IMR-90 (cell line): ENCODE data around the gene PVALEF. TPM values are rescaled to one million over a fixed set of nuclear protein-coding genes. Genes with fewer than 3 reads are reported as not detected.

Source experiments
- ATAC-seq: fragments of 200-7000 bp; cut with Tn5 transposase; 2 replicates; pipeline ENCODE4 v1.9.1; 2020; ENCODE audit warnings: low read depth, mild to moderate bottlenecking, moderate library complexity
- BruUV-seq: library from RNA; stranded (reverse); fragments of 400-500 nt; replicated peaks from 2 replicates; lab custom pipeline; 2021; lab: Mats Ljungman, UMichigan
- CTCF ChIA-PET: fragments of 300-600 bp; formaldehyde crosslinking; extraction: SDS; loops from one replicate; lab custom pipeline; 2021; ENCODE audit warnings: antibody characterized with exemption; lab: Yijun Ruan, JAX
- POLR2A ChIA-PET: fragments of 300-600 bp; sonication (Branson Sonifier 250); formaldehyde crosslinking; loops from one replicate; lab custom pipeline; 2022; ENCODE audit warnings: antibody characterized with exemption; ENCODE audit not compliant: unreplicated experiment; lab: Charles Lee
- DNase-seq: peaks from one replicate; pipeline ENCODE4 v3.0.0; 2013
- H2AFZ ChIP-seq: replicated peaks from 2 replicates; pipeline ENCODE3; 2013; ENCODE audit warnings: low read length, mild to moderate bottlenecking; ENCODE audit not compliant: poor library complexity
- H2AK5ac ChIP-seq: 2 replicates; pipeline ENCODE4 v1.6.1; 2013; ENCODE audit warnings: low read depth, low read length, inconsistent platforms
- H2AK9ac ChIP-seq: replicated peaks from 2 replicates; pipeline ENCODE3; 2013; ENCODE audit warnings: mild to moderate bottlenecking, low read depth, low read length, moderate library complexity; ENCODE audit not compliant: poor library complexity
- H2BK120ac ChIP-seq: 2 replicates; pipeline ENCODE4 v1.6.1; 2013; ENCODE audit warnings: low read depth, low read length, inconsistent platforms
- H2BK15ac ChIP-seq: 3 replicates; pipeline ENCODE4 v1.6.1; 2013; ENCODE audit warnings: low read depth, low read length, inconsistent platforms
- H2BK20ac ChIP-seq: 2 replicates; pipeline ENCODE4 v1.6.1; 2013; ENCODE audit warnings: low read depth, mild to moderate bottlenecking, inconsistent platforms, low read length, moderate library complexity
- H2BK5ac ChIP-seq: 2 replicates; pipeline ENCODE4 v1.6.1; 2013; ENCODE audit warnings: mild to moderate bottlenecking, low read depth, low read length, inconsistent platforms; ENCODE audit not compliant: poor library complexity, severe bottlenecking
- H3K14ac ChIP-seq: replicated peaks from 2 replicates; pipeline ENCODE4 v1.6.1; 2013; ENCODE audit warnings: low read depth, low read length, inconsistent platforms
- H3K18ac ChIP-seq: 2 replicates; pipeline ENCODE4 v1.6.1; 2013; ENCODE audit warnings: low read depth, low read length, control low read depth
- H3K23ac ChIP-seq: 2 replicates; pipeline ENCODE4 v1.6.1; 2013; ENCODE audit warnings: low read depth, low read length, inconsistent platforms
- H3K27ac ChIP-seq: 2 replicates; pipeline ENCODE4 v1.5.1; 2013; ENCODE audit warnings: mild to moderate bottlenecking, control low read depth, low read length; ENCODE audit not compliant: insufficient read depth
- H3K27me3 ChIP-seq: 2 replicates; pipeline ENCODE4 v1.6.1; 2013; ENCODE audit warnings: low read length; ENCODE audit not compliant: control insufficient read depth, insufficient read depth
- H3K36me3 ChIP-seq: 2 replicates; pipeline ENCODE4 v1.6.1; 2013; ENCODE audit warnings: low read length, mixed read lengths; ENCODE audit not compliant: control insufficient read depth, insufficient read depth
- H3K4ac ChIP-seq: 2 replicates; pipeline ENCODE4 v1.6.1; 2013; ENCODE audit warnings: low read depth, low read length, inconsistent platforms
- H3K4me1 ChIP-seq: 2 replicates; pipeline ENCODE4 v1.6.1; 2013; ENCODE audit warnings: low read length, mixed read lengths; ENCODE audit not compliant: control insufficient read depth, insufficient read depth
- H3K4me2 ChIP-seq: 2 replicates; pipeline ENCODE4 v1.6.1; 2013; ENCODE audit warnings: low read depth, mild to moderate bottlenecking, control low read depth, low read length, moderate library complexity
- H3K4me3 ChIP-seq: 2 replicates; pipeline ENCODE4 v1.5.1; 2013; ENCODE audit warnings: low read depth, mild to moderate bottlenecking, control low read depth, low read length, moderate library complexity; ENCODE audit not compliant: insufficient read depth
- H3K56ac ChIP-seq: 2 replicates; pipeline ENCODE4 v1.6.1; 2013; ENCODE audit warnings: low read length, inconsistent platforms; ENCODE audit not compliant: insufficient read depth; ENCODE audit errors: extremely low read depth
- H3K79me1 ChIP-seq, 2 experiments: 2 replicates each; pipeline ENCODE4 v1.6.1; 2013; ENCODE audit warnings: low read length in 2 of 2, inconsistent platforms in 1 of 2, low read depth in 1 of 2
- H3K9ac ChIP-seq: 2 replicates; pipeline ENCODE4 v1.6.1; 2013; ENCODE audit warnings: low read depth, low read length, control low read depth
- H3K9me1 ChIP-seq: 2 replicates; pipeline ENCODE4 v1.6.1; 2013; ENCODE audit warnings: low read length, inconsistent platforms; ENCODE audit not compliant: insufficient read depth
- H3K9me3 ChIP-seq: 2 replicates; pipeline ENCODE4 v1.6.1; 2013; ENCODE audit warnings: low read length; ENCODE audit not compliant: control insufficient read depth, insufficient read depth
- H4K20me1 ChIP-seq: 2 replicates; pipeline ENCODE4 v1.6.1; 2013; ENCODE audit warnings: low read length, inconsistent platforms; ENCODE audit not compliant: insufficient read depth
- H4K5ac ChIP-seq: 2 replicates; pipeline ENCODE4 v1.6.1; 2013; ENCODE audit warnings: mild to moderate bottlenecking, low read depth, low read length, control low read depth
- H4K8ac ChIP-seq, 2 experiments: 2 replicates each; pipeline ENCODE4 v1.6.1; 2013; ENCODE audit warnings: low read depth in 2 of 2, low read length in 2 of 2, control low read depth in 1 of 2, inconsistent platforms in 1 of 2
- H4K91ac ChIP-seq: 2 replicates; pipeline ENCODE4 v1.6.1; 2013; ENCODE audit warnings: low read depth, low read length, inconsistent platforms; ENCODE audit not compliant: insufficient read depth
- BHLHE40 ChIP-seq: fragments of 150-350 bp; IDR thresholded peaks from 2 replicates; pipeline ENCODE4 v1.6.1; 2016; ENCODE audit warnings: mild to moderate bottlenecking, low read depth, low read length
- CHD1 ChIP-seq: IDR thresholded peaks from 2 replicates; pipeline ENCODE4 v1.6.1; 2012; ENCODE audit warnings: low read depth, low read length, improper control_type of control experiment
- MAZ ChIP-seq: IDR thresholded peaks from 2 replicates; pipeline ENCODE4 v1.6.1; 2012; ENCODE audit warnings: low read depth, mild to moderate bottlenecking, low read length, improper control_type of control experiment, moderate library complexity, borderline replicate concordance
- MXI1 ChIP-seq: IDR thresholded peaks from 2 replicates; pipeline ENCODE4 v1.6.1; 2012; ENCODE audit warnings: low read depth, mild to moderate bottlenecking, low read length, moderate library complexity, borderline replicate concordance
- POLR2A ChIP-seq: IDR thresholded peaks from 2 replicates; pipeline ENCODE4 v1.6.1; 2012; ENCODE audit warnings: mild to moderate bottlenecking, low read depth, low read length
- RAD21 ChIP-seq: IDR thresholded peaks from 2 replicates; pipeline ENCODE4 v1.6.1; 2012; ENCODE audit warnings: low read length, improper control_type of control experiment
- RFX5 ChIP-seq: IDR thresholded peaks from 2 replicates; pipeline ENCODE4 v1.8.0; 2012; ENCODE audit warnings: low read depth, mild to moderate bottlenecking, low read length, moderate library complexity
- USF2 ChIP-seq: fragments of 150-350 bp; IDR thresholded peaks from 2 replicates; pipeline ENCODE4 v1.6.1; 2017; ENCODE audit warnings: mild to moderate bottlenecking, antibody characterized with exemption, low read length, low read depth
- WGBS, 2 experiments: methylation state at CpG; one replicate each; pipeline versions ENCODE4 v1.1.5 to v1.1.7; 2013; ENCODE audit warnings: missing lambda C conversion rate in 2 of 2; ENCODE audit not compliant: insufficient read length in 1 of 2; ENCODE audit errors: extremely low coverage in 2 of 2; 5-methylcytosine and 5-hydroxymethylcytosine counted together
- dilution Hi-C: fragments of 300-500 bp; cut with HindIII; formaldehyde crosslinking; loops from one replicate; pipeline ENCODE4 v1.14.3; 2018; ENCODE audit warnings: low sequenced_read_pairs; ENCODE audit not compliant: unreplicated experiment
- in situ Hi-C: fragments of 300-500 bp; cut with MboI; formaldehyde crosslinking; loops from 3 replicates; pipeline ENCODE4 v1.14.3; 2019; ENCODE audit warnings: low sequenced_read_pairs, inconsistent platforms, mixed read lengths
- intact Hi-C: fragments of 100-400 bp; cut with micrococcal nuclease; formaldehyde crosslinking; loops from 2 replicates; pipeline ENCODE4 v1.10.0; 2022
- polyA plus RNA-seq, 3 experiments: library from polyadenylated mRNA; depleted of rRNA; stranded (reverse); fragments of >200 nt; gene quantifications; 2 replicates each; pipeline ENCODE4 v1.2.3, GENCODE V29; 2012; ENCODE audit warnings: low replicate concordance in 1 of 3
- total RNA-seq: library from RNA; depleted of rRNA; stranded (reverse); fragments of >200 nt; gene quantifications from 2 replicates; pipeline ENCODE4 v1.2.3, GENCODE V29; 2012

Gene PVALEF
- total and polyA plus RNA-seq, 2 of the 4 experiments (the other 2 are of a cell fraction), result not detected

- H2AK9ac ChIP-seq, result no peak overlapping the region
- ChIA-PET POLR2A (no interaction called here), CTCF (no interaction called here)
- no peaks in the 10 kb centered on the region for H3K9me3 ChIP-seq
- no peak overlapping the region for H2BK120ac ChIP-seq
- no peak overlapping the region for H3K4ac ChIP-seq
- no peak overlapping the region for H2AK5ac ChIP-seq
- no peak overlapping the region for H3K14ac ChIP-seq
- H4K91ac ChIP-seq, result no peak overlapping the region
- no peak overlapping the region for H3K4me3 ChIP-seq
- no peaks in the 10 kb centered on the region for H3K4me1 ChIP-seq
- H3K9ac ChIP-seq, result no peak overlapping the region
- no peak overlapping the region for H3K4me2 ChIP-seq
- no peaks in the 10 kb centered on the region for H3K9me1 ChIP-seq
- H4K20me1 ChIP-seq, result no peaks in the 10 kb centered on the region; the same call in 1 of the 2 replicates
- WGBS, 2 experiments, result 92% methylated on average over 2 of the region's 14 CpGs; no CpG with 5 or more reads in 1 of the 2 experiments
- no peak overlapping the region for H4K8ac ChIP-seq
- no peak for TF ChIP-seq USF2
- TF ChIP-seq RFX5, result no peak
- TF ChIP-seq CHD1, result no peak
- TF ChIP-seq POLR2A, result no peak
- no peak for TF ChIP-seq MAZ
- no peak for TF ChIP-seq RAD21
- TF ChIP-seq MXI1, result no peak
- TF ChIP-seq BHLHE40, result no peak
- in situ Hi-C loops (no loop called here), dilution Hi-C loops (no loop called here), intact Hi-C loops (no loop called here)
- no peak overlapping the region for H2BK15ac ChIP-seq
- no peaks in the 10 kb centered on the region for H3K27me3 ChIP-seq
- H3K18ac ChIP-seq, result no peak overlapping the region
- no peak overlapping the region for H2AFZ ChIP-seq
- H3K79me1 ChIP-seq, result no peaks in the 10 kb centered on the region
- H4K5ac ChIP-seq, result no peak overlapping the region
- peaks cover 6% of the 10 kb centered on the region for H3K36me3 ChIP-seq
- no peak overlapping the region for H2BK20ac ChIP-seq
- no peak overlapping the region for H3K27ac ChIP-seq
- H3K23ac ChIP-seq, result no peak overlapping the region
- ATAC-seq (no peak), DNase-seq (no peak)
- no peak overlapping the region for H2BK5ac ChIP-seq
- H3K56ac ChIP-seq, result no peak overlapping the region
- no TSS peak for BruUV-seq
Observed at GRCh38 chr17:81195941-81196495, 30.7 kb downstream of the PVALEF start.
